Mucosa of descending colon (tissue), 3 donors: ENCODE measurements around the gene BNC2. TPM values are rescaled to one million over a fixed set of nuclear protein-coding genes. Genes with fewer than 3 reads are reported as not detected.

ENCODE experiments used
- ATAC-seq: fragments of 200-7000 bp; cut with Tn5 transposase; one replicate; pipeline ENCODE4 v1.9.1; 2020; ENCODE audit warnings: mild to moderate bottlenecking, moderate library complexity
- DNase-seq, 3 donors: peaks; one replicate each; pipeline ENCODE4 v3.0.0-alpha.2; 2020
- H3K36me3 ChIP-seq: fragments of 200-600 bp; one replicate; pipeline ENCODE4 v1.8.0; 2021; ENCODE audit warnings: low read depth, mild to moderate bottlenecking
- H3K4me1 ChIP-seq: fragments of 200-600 bp; one replicate; pipeline ENCODE4 v1.8.0; 2021; ENCODE audit warnings: low read depth, mild to moderate bottlenecking
- H3K4me3 ChIP-seq: fragments of 200-600 bp; one replicate; pipeline ENCODE4 v1.8.0; 2021; ENCODE audit warnings: mild to moderate bottlenecking
- H3K9me3 ChIP-seq: fragments of 200-600 bp; one replicate; pipeline ENCODE4 v1.8.0; 2021; ENCODE audit warnings: mild to moderate bottlenecking
- intact Hi-C, 2 donors: fragments of 100-400 bp; cut with DNase I in 1 of 2; cut with micrococcal nuclease in 1 of 2; formaldehyde crosslinking; loops; one replicate each; pipeline versions ENCODE4 v1.11.0 to v1.11.1; 2022; cut with DNase I, micrococcal nuclease
- total RNA-seq, 3 donors: library from RNA; stranded (reverse); fragmentation: NEBNext Ultra II Directional in 2 of 3; extraction: Animal tissue kit (Norgen Biotek cat#: 25700) in 2 of 3; gene quantifications; one replicate each; pipeline versions ENCODE4 v1.2.1 to v1.2.4, GENCODE V29; 2021 to 2023
- TF ChIP-seq, protein P1 (sequence below): fragments of 200-600 bp; IDR thresholded peaks from one replicate; pipeline ENCODE4 v1.8.0; 2022; ENCODE audit warnings: antibody characterized with exemption, mild to moderate bottlenecking
- donor health status: DM: no; HTN: no; CAD: no; lungs with moderate emphysema.
- donor health status: DM: no; HTN: no; CAD: no.
- donor health status: DM: no; HTN: yes; CAD: no.

BNC2 gene
- total RNA-seq, 3 donors from 2014 or later: 8.2 to 192 (median 12.0) TPM

DNA sequence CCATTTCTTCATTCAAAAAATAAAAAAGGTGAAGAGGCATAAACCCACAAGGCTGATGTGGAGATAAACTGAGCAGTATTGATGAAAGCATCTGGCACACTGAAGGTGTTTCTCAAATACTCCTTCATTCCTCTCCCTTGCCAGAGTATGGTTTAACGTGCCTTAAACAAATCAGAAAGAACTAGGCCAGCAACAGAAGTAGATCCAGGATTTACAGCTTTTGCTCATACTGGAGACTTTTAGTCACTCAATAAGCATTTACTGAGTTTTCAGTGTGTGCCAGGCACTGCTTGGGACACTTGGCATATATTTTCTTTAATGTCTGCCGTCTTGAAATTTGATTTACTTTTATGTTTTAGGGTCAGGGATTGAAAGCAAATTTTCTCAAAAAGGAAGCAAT is 53.0 kb downstream of the BNC2 start:
- no peaks in the 10 kb centered on the region for H3K36me3 ChIP-seq
- no peak for DNase-seq
- H3K4me1 ChIP-seq: no peaks in the 10 kb centered on the region
- TF ChIP-seq, protein P1, sequence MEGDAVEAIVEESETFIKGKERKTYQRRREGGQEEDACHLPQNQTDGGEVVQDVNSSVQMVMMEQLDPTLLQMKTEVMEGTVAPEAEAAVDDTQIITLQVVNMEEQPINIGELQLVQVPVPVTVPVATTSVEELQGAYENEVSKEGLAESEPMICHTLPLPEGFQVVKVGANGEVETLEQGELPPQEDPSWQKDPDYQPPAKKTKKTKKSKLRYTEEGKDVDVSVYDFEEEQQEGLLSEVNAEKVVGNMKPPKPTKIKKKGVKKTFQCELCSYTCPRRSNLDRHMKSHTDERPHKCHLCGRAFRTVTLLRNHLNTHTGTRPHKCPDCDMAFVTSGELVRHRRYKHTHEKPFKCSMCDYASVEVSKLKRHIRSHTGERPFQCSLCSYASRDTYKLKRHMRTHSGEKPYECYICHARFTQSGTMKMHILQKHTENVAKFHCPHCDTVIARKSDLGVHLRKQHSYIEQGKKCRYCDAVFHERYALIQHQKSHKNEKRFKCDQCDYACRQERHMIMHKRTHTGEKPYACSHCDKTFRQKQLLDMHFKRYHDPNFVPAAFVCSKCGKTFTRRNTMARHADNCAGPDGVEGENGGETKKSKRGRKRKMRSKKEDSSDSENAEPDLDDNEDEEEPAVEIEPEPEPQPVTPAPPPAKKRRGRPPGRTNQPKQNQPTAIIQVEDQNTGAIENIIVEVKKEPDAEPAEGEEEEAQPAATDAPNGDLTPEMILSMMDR: no peak
- H3K9me3 ChIP-seq: no peaks in the 10 kb centered on the region
- H3K4me3 ChIP-seq: no peak overlapping the region
- intact Hi-C loops: no loop called here
- no peak for ATAC-seq

DNA sequence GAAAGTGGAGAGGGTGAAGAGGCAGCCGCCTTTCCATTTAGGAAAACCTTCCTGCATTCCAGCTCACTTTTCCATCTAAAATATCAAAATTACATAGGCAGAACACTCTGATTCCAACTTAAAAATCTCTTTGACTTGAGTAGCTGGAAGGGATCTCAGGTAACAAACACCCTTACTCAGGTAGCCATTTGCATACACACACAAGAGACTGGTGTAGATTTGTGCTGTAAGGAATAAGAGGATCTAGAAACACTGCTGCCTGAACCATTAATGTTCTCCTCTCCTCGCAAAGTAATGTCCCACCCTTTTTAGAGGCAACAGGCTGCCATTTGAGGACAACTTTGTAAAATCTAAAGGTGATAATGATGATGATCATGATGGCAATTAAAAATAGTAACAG is 53.5 kb downstream of the BNC2 start:
- DNase-seq (no peak), ATAC-seq (no peak)
- H3K4me1 ChIP-seq: no peaks in the 10 kb centered on the region
- H3K36me3 ChIP-seq: no peaks in the 10 kb centered on the region
- intact Hi-C loops: no loop called here
- no peak overlapping the region for H3K4me3 ChIP-seq
- H3K9me3 ChIP-seq: no peaks in the 10 kb centered on the region
- TF ChIP-seq, protein P1: no peak

DNA sequence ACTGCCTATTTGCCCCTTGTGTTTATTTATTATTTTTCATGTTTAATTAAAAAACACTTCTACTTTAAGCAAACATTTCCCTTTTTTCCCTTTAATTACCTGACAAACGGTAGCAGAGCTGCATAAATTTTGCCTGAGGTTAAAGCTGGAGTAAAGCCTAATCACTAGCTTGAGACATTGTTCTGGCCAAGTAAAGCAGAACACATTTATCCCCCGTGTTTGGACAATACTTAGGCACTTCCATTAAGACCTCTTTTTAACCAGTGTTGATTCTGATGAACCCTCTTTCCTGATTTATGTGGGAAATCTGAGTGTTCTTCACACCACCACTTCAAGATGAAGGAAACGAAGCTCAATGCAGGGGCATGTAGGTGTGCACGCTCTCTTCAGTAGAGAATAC is 54.5 kb downstream of the BNC2 start:
- ATAC-seq (no peak), DNase-seq (no peak)
- TF ChIP-seq, protein P1: no peak
- Histone ChIP-seq H3K36me3 (no peaks in the 10 kb centered on the region), H3K4me1 (no peaks in the 10 kb centered on the region), H3K4me3 (no peak overlapping the region), H3K9me3 (no peaks in the 10 kb centered on the region)
- intact Hi-C loops: no loop called here

DNA sequence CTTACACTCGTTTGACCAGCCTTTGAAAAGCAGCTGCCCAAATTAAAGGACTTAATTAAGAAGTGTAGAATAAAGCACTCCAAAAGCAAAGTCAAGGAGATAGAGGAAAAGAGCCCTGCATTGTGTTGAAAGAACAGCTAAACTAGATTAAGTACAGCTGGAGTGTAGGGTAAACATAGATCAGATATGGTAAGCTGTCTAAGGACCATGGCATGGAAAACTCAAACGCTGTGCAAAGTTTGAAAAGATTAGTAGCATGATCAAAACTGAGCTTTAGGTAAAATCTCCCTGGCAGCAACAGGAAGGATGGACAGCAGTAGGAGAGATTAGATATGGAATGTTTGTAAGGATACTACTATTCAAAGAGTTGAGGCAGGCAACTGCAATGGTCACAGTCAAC is 55.4 kb downstream of the BNC2 start:
- no peak overlapping the region for H3K4me3 ChIP-seq
- DNase-seq (no peak), ATAC-seq (no peak)
- H3K36me3 ChIP-seq: no peaks in the 10 kb centered on the region
- no peaks in the 10 kb centered on the region for H3K9me3 ChIP-seq
- intact Hi-C loops: no loop called here
- no peaks in the 10 kb centered on the region for H3K4me1 ChIP-seq
- TF ChIP-seq, protein P1: no peak

DNA sequence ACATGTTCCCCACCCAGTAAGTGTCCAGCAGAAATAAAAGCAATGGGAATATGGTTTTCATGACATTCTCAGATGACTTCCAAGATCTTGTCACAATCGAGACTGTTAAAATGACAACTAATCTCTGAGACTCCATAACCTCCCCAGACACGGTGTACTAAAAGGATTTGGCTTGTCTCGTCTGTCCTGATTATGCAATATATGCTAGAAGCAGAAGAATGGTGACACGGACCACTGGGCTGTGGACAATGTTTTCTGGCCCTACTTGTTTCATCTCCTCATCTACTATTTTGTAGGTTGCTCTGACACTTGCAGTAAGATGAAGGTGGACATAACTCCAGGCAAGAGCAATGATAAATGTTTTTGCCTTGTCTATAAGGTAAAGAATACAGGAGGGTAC is 56.6 kb downstream of the BNC2 start:
- TF ChIP-seq, protein P1: no peak
- no peaks in the 10 kb centered on the region for H3K9me3 ChIP-seq
- H3K4me3 ChIP-seq: no peak overlapping the region
- ATAC-seq (no peak), DNase-seq (no peak)
- no peaks in the 10 kb centered on the region for H3K36me3 ChIP-seq
- no peaks in the 10 kb centered on the region for H3K4me1 ChIP-seq
- intact Hi-C loops: no loop called here

DNA sequence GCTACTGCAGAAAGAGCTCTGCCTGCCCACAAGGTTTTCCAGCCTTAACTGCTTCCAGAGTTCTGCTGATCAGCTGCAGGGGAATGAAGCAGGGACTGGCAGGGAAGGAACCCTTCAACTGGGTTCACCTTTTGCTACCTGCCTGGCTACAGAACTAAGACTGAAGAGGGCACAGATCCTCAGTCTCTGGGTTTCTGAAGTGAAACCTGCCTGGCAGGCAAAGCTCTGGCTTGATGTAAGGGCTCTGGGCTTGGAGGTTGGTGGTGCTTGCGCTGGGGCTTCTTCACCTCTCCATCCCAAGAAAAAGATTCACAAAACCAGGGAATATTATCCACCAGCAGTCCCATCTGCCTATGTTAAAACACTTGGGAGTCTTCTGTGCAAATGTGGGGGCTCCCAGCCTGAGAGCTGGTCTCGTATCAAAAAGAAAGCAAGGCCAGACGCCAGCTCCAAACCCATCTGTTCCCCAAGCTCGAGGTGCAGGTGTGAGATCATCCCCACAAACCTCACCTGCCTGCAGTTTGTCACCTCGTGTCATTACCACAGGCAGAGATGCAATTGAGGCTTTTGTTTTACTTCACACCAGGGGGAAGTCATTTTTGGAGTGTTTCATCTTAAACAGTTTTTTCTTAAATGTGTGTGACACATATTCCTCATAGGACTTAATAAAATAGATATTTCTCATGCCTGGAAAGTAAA is 58.3 kb downstream of the BNC2 start:
- Histone ChIP-seq H3K9me3 (no peaks in the 10 kb centered on the region), H3K4me1 (no peaks in the 10 kb centered on the region), H3K4me3 (no peak overlapping the region), H3K36me3 (no peaks in the 10 kb centered on the region)
- TF ChIP-seq, protein P1: no peak
- intact Hi-C loops: no loop called here
- DNase-seq (no peak), ATAC-seq (no peak)
